ENCODE results near the gene ZNF530. TPM values are rescaled to one million over a fixed set of nuclear protein-coding genes. Genes with fewer than 3 reads are reported as not detected.

ZNF530 gene
- total RNA-seq: 3.7 TPM
- long read RNA-seq, partial matches to known transcripts: 0 of 7 reads
- long read RNA-seq, other reads (novel, unspliced or antisense): 4 of 7 reads

GRCh38 chr19:57599761-57600383 is at the start of gene ZNF530:
Gene ZNF530 (plus strand): TSS chr19:57599885. CDS start chr19:57604346, 4,461 bp downstream.
- DNase-seq (peak; percentile 97), ATAC-seq (ENCODE audit: poor library complexity) (peak; percentile 100)
- intact Hi-C loops (cut with DNase I): no loop called here

- no peak for ATAC-seq (ENCODE audit: poor library complexity)
- no peak for DNase-seq
- intact Hi-C loops (cut with DNase I): no loop called here
These were observed 47.3 kb upstream of the ZNF530 start for GRCh38 chr19:57552432-57552831.

GRCh38 chr19:57557659-57558058 is 42.0 kb upstream of the ZNF530 start:
- DNase-seq (no peak), ATAC-seq (ENCODE audit: poor library complexity) (no peak)
- intact Hi-C loops (cut with DNase I): no loop called here

GRCh38 chr19:57558525-57558924 is 41.2 kb upstream of the ZNF530 start:
- DNase-seq: no peak
- peak; percentile 14 for ATAC-seq (ENCODE audit: poor library complexity)
- intact Hi-C loops (cut with DNase I): no loop called here

GRCh38 chr19:57559008-57559403 is 40.7 kb upstream of the ZNF530 start:
- peak; percentile 46 for DNase-seq
- intact Hi-C loops (cut with DNase I): no loop called here

GRCh38 chr19:57559404-57560025 is 40.2 kb upstream of the ZNF530 start, which contains the start of gene ZNF550:
Gene ZNF550 (minus strand): TSS chr19:57559863. CDS start chr19:57559682, 181 bp downstream.
- intact Hi-C loops (cut with DNase I): no loop called here
- ATAC-seq (ENCODE audit: poor library complexity): peak; percentile 99

More at GRCh38 chr19:57559008-57559403, 40.7 kb upstream of the ZNF530 start:
- ATAC-seq (ENCODE audit: poor library complexity): peak; percentile 60

GRCh38 chr19:57560049-57560491 is 39.6 kb upstream of the ZNF530 start:
- peak; percentile 48 for ATAC-seq (ENCODE audit: poor library complexity)
- intact Hi-C loops (cut with DNase I): no loop called here
- DNase-seq: peak; percentile 50

More at GRCh38 chr19:57559404-57560025, 40.2 kb upstream of the ZNF530 start, which contains the start of gene ZNF550:
- peak; percentile 96 for DNase-seq

GRCh38 chr19:57563547-57563946 is 36.1 kb upstream of the ZNF530 start:
- ATAC-seq (ENCODE audit: poor library complexity) (no peak), DNase-seq (no peak)
- intact Hi-C loops (cut with DNase I): no loop called here

GRCh38 chr19:57566396-57567265 is 33.1 kb upstream of the ZNF530 start:
- ATAC-seq (ENCODE audit: poor library complexity) (no peak), DNase-seq (no peak)
- intact Hi-C loops (cut with DNase I): no loop called here

GRCh38 chr19:57570707-57571106 is 29.0 kb upstream of the ZNF530 start:
- no peak for ATAC-seq (ENCODE audit: poor library complexity)
- no peak for DNase-seq
- intact Hi-C loops (cut with DNase I): no loop called here

GRCh38 chr19:57572415-57572947 is 27.2 kb upstream of the ZNF530 start:
- DNase-seq: no peak
- intact Hi-C loops (cut with DNase I): no loop called here
- ATAC-seq (ENCODE audit: poor library complexity): no peak

- ATAC-seq (ENCODE audit: poor library complexity) (no peak), DNase-seq (no peak)
- intact Hi-C loops (cut with DNase I): no loop called here
These were observed 23.0 kb upstream of the ZNF530 start for GRCh38 chr19:57576661-57577060.

GRCh38 chr19:57578487-57579205 is 21.0 kb upstream of the ZNF530 start, which contains the start of gene ZNF416:
Gene ZNF416 (minus strand): TSS chr19:57578911. CDS start chr19:57578704, 207 bp downstream.
- ATAC-seq (ENCODE audit: poor library complexity) (peak; percentile 99), DNase-seq (peak; percentile 97)
- intact Hi-C loops (cut with DNase I): no loop called here

- intact Hi-C loops (cut with DNase I): no loop called here
- ATAC-seq (ENCODE audit: poor library complexity) (no peak), DNase-seq (no peak)
These were observed 16.6 kb upstream of the ZNF530 start for GRCh38 chr19:57583104-57583520.

GRCh38 chr19:57583521-57584416 is 15.9 kb upstream of the ZNF530 start, which contains the start of gene ZIK1:
Gene ZIK1 (plus strand): TSS chr19:57584145. CDS start chr19:57584357, 212 bp downstream.
- peak; percentile 95 for ATAC-seq (ENCODE audit: poor library complexity)
- peak; percentile 93 for DNase-seq
- intact Hi-C loops (cut with DNase I): no loop called here

- DNase-seq: no peak
- intact Hi-C loops (cut with DNase I): no loop called here
- ATAC-seq (ENCODE audit: poor library complexity): no peak
These were observed 12.2 kb upstream of the ZNF530 start for GRCh38 chr19:57587529-57587928.

GRCh38 chr19:57599377-57599760 is 316 bp upstream of the ZNF530 start:
- intact Hi-C loops (cut with DNase I): no loop called here
- DNase-seq (no peak), ATAC-seq (ENCODE audit: poor library complexity) (no peak)
